ENCODE results near the gene KREMEN1.

- no peak for TF ChIP-seq CTCF (IDR thresholded peaks at IDR 0.05; ENCODE audit: low read length)
- no peak for TF ChIP-seq EZH2phosphoT487 (IDR thresholded peaks at IDR 0.05; ENCODE audit: low read length)
- TF ChIP-seq EZH2 (optimal IDR thresholded peaks at IDR 0.05; ENCODE audit: low read depth, low read length) = no peak
Measured at GRCh38 chr22:29128891-29129807, 56.3 kb downstream of the KREMEN1 start.

Measured in MM.1S (cell line).